Osteoblast (primary cell): ENCODE results near the gene SH3RF2. TPM values are rescaled to one million over a fixed set of nuclear protein-coding genes. Genes with fewer than 3 reads are reported as not detected.

Experiments used
- DNase-seq: peaks from one replicate; pipeline ENCODE4 v3.0.0; 2011; ENCODE audit warnings: low spot score, mixed read lengths; ENCODE audit not compliant: insufficient read length; ENCODE audit errors: missing footprints
- H2AFZ ChIP-seq: 2 replicates; pipeline ENCODE4 v1.6.0; 2011; ENCODE audit warnings: mild to moderate bottlenecking, low read length
- H3K27ac ChIP-seq: 2 replicates; pipeline ENCODE4 v1.5.1; 2011; ENCODE audit warnings: mild to moderate bottlenecking, low read depth, low read length, moderate library complexity
- H3K27me3 ChIP-seq: 2 replicates; pipeline ENCODE4 v1.6.0; 2012; ENCODE audit warnings: mild to moderate bottlenecking, control low read depth, inconsistent platforms, low read length, moderate library complexity; ENCODE audit not compliant: insufficient read depth
- H3K36me3 ChIP-seq: 2 replicates; pipeline ENCODE4 v1.5.1; 2011; ENCODE audit warnings: mild to moderate bottlenecking, low read length, control low read depth, moderate library complexity; ENCODE audit not compliant: insufficient read depth
- H3K4me1 ChIP-seq: 2 replicates; pipeline ENCODE4 v1.5.1; 2011; ENCODE audit warnings: mild to moderate bottlenecking, low read length, control low read depth, moderate library complexity; ENCODE audit not compliant: insufficient read depth
- H3K4me2 ChIP-seq: 2 replicates; pipeline ENCODE4 v1.6.0; 2011; ENCODE audit warnings: mild to moderate bottlenecking, low read length; ENCODE audit not compliant: insufficient read depth
- H3K4me3 ChIP-seq: fragments of 200-600 bp; sonication (generic); 3 replicates; pipeline ENCODE4 v1.5.1; 2012; ENCODE audit warnings: mild to moderate bottlenecking, low read length, inconsistent platforms; ENCODE audit not compliant: insufficient read depth
- H3K79me2 ChIP-seq: 2 replicates; pipeline ENCODE4 v1.6.0; 2012; ENCODE audit warnings: mild to moderate bottlenecking, low read length, control low read depth, inconsistent platforms; ENCODE audit not compliant: insufficient read depth
- H3K9me3 ChIP-seq: 2 replicates; pipeline ENCODE4 v1.5.1; 2011; ENCODE audit warnings: low read depth, low read length, control low read depth
- H4K20me1 ChIP-seq: 2 replicates; pipeline ENCODE4 v1.6.0; 2012; ENCODE audit warnings: mild to moderate bottlenecking, low read length, control low read depth; ENCODE audit not compliant: insufficient read depth
- CTCF ChIP-seq: IDR thresholded peaks from 2 replicates; pipeline ENCODE4 v1.5.1; 2011; ENCODE audit warnings: mild to moderate bottlenecking, low read depth, low read length, moderate library complexity; ENCODE audit errors: extremely low read depth
- total RNA-seq: library from RNA; depleted of rRNA; stranded (reverse); fragments of >200 nt; gene quantifications from 2 replicates; pipeline ENCODE4 v1.2.3, GENCODE V29; 2012

Gene SH3RF2
- total RNA-seq, 1 donor: 4.0 TPM

GRCh38 chr5:145978708-145979107 lies 42.3 kb downstream of the SH3RF2 start:
- no peak for DNase-seq
- Histone ChIP-seq H3K4me2 (no peak overlapping the region), H3K4me3 (no peak overlapping the region), H4K20me1 (no peaks in the 10 kb centered on the region), H2AFZ (no peak overlapping the region), H3K4me1 (peaks cover 28% of the 10 kb centered on the region), H3K27me3 (no peaks in the 10 kb centered on the region), H3K27ac (no peak overlapping the region), H3K36me3 (no peaks in the 10 kb centered on the region), H3K9me3 (no peaks in the 10 kb centered on the region), H3K79me2 (no peaks in the 10 kb centered on the region)
- TF ChIP-seq CTCF: no peak

GRCh38 chr5:145979270-145980223 lies 43.2 kb downstream of the SH3RF2 start:
- Histone ChIP-seq H3K4me3 (no peak overlapping the region), H3K79me2 (no peaks in the 10 kb centered on the region), H3K36me3 (no peaks in the 10 kb centered on the region), H3K4me2 (no peak overlapping the region), H3K27ac (no peak overlapping the region), H3K27me3 (no peaks in the 10 kb centered on the region), H4K20me1 (no peaks in the 10 kb centered on the region), H3K4me1 (peaks cover 26% of the 10 kb centered on the region), H2AFZ (no peak overlapping the region), H3K9me3 (no peaks in the 10 kb centered on the region)
- DNase-seq: no peak
- no peak for TF ChIP-seq CTCF

GRCh38 chr5:145980259-145980658 lies 43.9 kb downstream of the SH3RF2 start:
- no peaks in the 10 kb centered on the region for H4K20me1 ChIP-seq
- no peaks in the 10 kb centered on the region for H3K27me3 ChIP-seq
- H3K79me2 ChIP-seq: no peaks in the 10 kb centered on the region
- H3K4me1 ChIP-seq: peaks cover 19% of the 10 kb centered on the region
- H3K36me3 ChIP-seq: no peaks in the 10 kb centered on the region
- TF ChIP-seq CTCF: no peak
- no peak overlapping the region for H3K27ac ChIP-seq
- DNase-seq: no peak
- H3K4me3 ChIP-seq: no peak overlapping the region
- no peaks in the 10 kb centered on the region for H3K9me3 ChIP-seq
- H3K4me2 ChIP-seq: no peak overlapping the region
- no peak overlapping the region for H2AFZ ChIP-seq

- Histone ChIP-seq H3K27ac (no peak overlapping the region), H4K20me1 (no peaks in the 10 kb centered on the region), H2AFZ (no peak overlapping the region), H3K4me2 (no peak overlapping the region), H3K36me3 (no peaks in the 10 kb centered on the region), H3K4me3 (no peak overlapping the region), H3K27me3 (no peaks in the 10 kb centered on the region), H3K4me1 (peaks cover 15% of the 10 kb centered on the region), H3K79me2 (no peaks in the 10 kb centered on the region), H3K9me3 (no peaks in the 10 kb centered on the region)
- DNase-seq: no peak
- peak; percentile 11 for TF ChIP-seq CTCF
Observed at GRCh38 chr5:145980718-145981117, 44.3 kb downstream of the SH3RF2 start.
